ENCODE results near the gene TAF1A. TPM values are rescaled to one million over a fixed set of nuclear protein-coding genes. Genes with fewer than 3 reads are reported as not detected.
"Not testable (repeated sequence)": the region's sequence is repeated elsewhere in the genome, so short reads cannot be mapped to it uniquely, and the experiment has no call there.

Gene TAF1A
- total RNA-seq, 1 experiment from 2014 or later: 9.7 TPM

- no peaks in the 10 kb centered on the region for H3K9me3 ChIP-seq
- H3K27me3 ChIP-seq: peaks cover 17% of the 10 kb centered on the region
- H3K36me3 ChIP-seq: no peaks in the 10 kb centered on the region
- DNase-seq: no peak
- H3K4me3 ChIP-seq: no peak overlapping the region
These were observed 23.9 kb upstream of the TAF1A start for GRCh38 chr1:222613627-222614026.

- H3K36me3 ChIP-seq: no peaks in the 10 kb centered on the region
- DNase-seq: no peak
- H3K27me3 ChIP-seq: peaks cover 17% of the 10 kb centered on the region
- H3K9me3 ChIP-seq: no peaks in the 10 kb centered on the region
- H3K4me3 ChIP-seq: no peak overlapping the region
These were observed 21.0 kb upstream of the TAF1A start for GRCh38 chr1:222610728-222611127.

DNA sequence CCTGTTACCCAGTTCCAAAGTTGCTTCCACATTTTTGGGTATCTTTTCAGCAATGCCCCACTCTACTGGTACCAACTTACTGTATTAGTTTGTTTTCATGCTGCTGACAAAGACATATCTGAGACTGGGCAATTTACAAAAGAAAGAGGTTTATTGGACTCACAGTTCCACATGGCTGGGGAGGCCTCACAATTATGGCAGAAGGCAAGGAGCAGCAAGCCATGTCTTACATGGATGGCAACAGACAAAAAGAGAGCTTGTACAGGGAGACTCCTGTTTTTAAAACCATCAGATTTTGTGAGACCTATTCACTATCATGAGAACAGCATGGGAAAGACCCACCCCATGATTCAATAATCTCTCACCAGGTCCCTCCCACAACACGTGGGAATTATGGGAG lies 19.4 kb upstream of the TAF1A start:
- H3K27me3 ChIP-seq: peaks cover 17% of the 10 kb centered on the region
- not testable (repeated sequence) for H3K36me3 ChIP-seq, H3K9me3 ChIP-seq, H3K4me3 ChIP-seq, DNase-seq

DNA sequence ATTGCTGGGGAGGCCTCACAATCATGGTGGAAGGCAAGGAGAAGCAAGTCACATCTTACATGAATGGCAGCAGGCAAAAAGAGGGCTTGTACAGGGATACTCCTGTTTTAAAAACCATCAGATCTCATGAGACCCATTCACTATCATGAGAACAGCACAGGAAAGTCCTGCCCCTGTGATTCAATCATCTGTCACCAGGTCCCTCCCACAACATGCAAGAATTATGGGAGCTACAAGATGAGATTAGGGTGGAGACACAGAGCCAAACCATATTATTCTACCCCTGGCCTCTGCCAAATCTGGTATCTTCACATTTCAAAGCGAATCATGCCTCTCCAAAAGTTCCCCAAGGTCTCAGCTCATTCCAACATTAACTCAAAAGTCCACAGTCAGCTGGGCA lies 17.0 kb upstream of the TAF1A start:
- H3K27me3 ChIP-seq: peaks cover 4% of the 10 kb centered on the region; the same call in 1 of the 2 replicates
- H3K9me3 ChIP-seq: no peaks in the 10 kb centered on the region
- no peaks in the 10 kb centered on the region for H3K36me3 ChIP-seq
- no peak overlapping the region for H3K4me3 ChIP-seq
- DNase-seq: no peak

DNA sequence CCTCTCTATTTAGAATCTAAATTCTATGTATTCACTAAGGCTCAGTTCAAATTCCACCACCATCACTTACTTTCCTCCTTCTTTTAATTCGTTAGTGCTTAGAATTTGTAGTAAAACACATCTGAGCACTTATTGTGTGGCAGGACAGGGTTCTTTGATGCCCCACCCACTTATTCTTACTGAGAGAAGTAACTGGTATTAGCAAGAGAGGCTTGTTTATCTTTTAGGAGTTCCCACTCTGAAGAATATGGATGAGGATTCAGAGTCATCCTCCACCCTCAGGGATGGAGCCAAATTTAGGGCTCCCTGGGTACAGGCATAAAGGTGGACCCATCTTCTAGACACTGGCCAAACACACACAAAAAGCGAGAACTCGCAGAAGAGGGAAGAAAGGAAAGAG lies 11.5 kb upstream of the TAF1A start:
- Histone ChIP-seq H3K9me3 (no peaks in the 10 kb centered on the region), H3K27me3 (no peaks in the 10 kb centered on the region), H3K4me3 (no peak overlapping the region), H3K36me3 (no peaks in the 10 kb centered on the region)
- no peak for DNase-seq

GRCh38 chr1:222600281-222600680 lies 10.5 kb upstream of the TAF1A start:
- no peaks in the 10 kb centered on the region for H3K36me3 ChIP-seq
- DNase-seq: no peak
- H3K9me3 ChIP-seq: no peaks in the 10 kb centered on the region
- no peaks in the 10 kb centered on the region for H3K27me3 ChIP-seq
- no peak overlapping the region for H3K4me3 ChIP-seq

GRCh38 chr1:222596696-222597095 lies 7.0 kb upstream of the TAF1A start:
- Histone ChIP-seq H3K27me3 (no peaks in the 10 kb centered on the region), H3K36me3 (no peaks in the 10 kb centered on the region), H3K9me3 (no peaks in the 10 kb centered on the region), H3K4me3 (no peak overlapping the region)
- no peak for DNase-seq

DNA sequence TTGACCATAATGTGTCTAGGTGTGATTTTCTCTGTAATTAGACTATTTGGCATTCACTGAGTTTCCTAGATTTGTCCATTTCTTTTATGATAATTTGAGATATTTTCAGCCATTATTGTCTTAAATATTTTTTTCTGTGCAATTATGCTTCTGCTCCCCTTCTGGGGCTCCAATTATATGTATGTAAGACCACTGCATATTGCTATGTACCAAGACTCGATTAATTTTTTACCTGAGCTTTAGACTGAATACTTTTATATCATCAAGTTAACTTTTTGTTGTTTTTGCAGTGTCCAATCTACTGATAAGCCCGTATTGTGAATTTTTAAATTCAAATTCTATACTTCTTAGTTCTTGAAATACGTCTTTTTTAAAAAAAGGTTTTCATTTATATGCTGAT lies 5.1 kb upstream of the TAF1A start:
- no peak for DNase-seq
- Histone ChIP-seq H3K27me3 (no peaks in the 10 kb centered on the region), H3K36me3 (no peaks in the 10 kb centered on the region), H3K9me3 (no peaks in the 10 kb centered on the region), H3K4me3 (no peak overlapping the region)

DNA sequence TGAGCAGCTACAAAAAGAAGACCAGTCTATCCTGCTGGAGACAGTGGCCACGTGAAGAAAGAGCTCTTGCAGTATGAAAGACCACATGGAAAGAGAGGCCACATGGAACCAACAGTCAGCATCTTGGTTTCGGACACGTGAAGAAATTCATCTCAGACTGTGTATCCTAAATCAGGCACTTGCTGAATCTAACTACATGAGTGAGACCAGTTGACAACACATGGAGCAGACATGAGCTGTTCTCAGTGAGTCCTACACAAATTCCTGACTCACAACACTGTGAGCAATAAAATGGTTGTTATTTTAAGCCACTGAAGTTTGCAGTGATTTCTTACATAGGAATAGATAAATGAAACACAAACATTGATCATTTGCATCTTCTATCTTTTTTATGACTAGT lies 2.4 kb upstream of the TAF1A start:
- no peak for DNase-seq
- peaks cover 9% of the 10 kb centered on the region for H3K36me3 ChIP-seq

DNA sequence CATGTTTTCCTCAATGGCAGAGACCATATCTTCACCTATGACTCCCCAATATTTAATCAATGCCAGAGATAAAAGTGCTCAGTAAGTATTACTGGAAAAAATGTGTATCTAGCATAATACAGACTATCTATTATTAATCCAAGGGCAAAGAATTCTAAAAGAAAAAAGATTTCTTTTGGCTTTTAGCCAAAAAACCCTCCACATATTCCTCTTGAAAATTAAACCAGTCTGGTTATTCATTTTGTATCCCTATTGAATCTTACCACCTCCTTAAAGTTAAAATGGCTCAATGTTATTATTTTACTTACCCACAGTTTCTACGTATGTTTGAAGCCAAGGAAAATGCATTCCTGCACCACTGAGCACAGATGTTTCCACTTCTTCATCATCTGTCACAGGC lies 1.6 kb downstream of the TAF1A start:
- DNase-seq: no peak

More for the DNA sequence above, 2.4 kb upstream of the TAF1A start:
- H3K9me3 ChIP-seq: no peaks in the 10 kb centered on the region
- H3K27me3 ChIP-seq: no peaks in the 10 kb centered on the region
- no peak overlapping the region for H3K4me3 ChIP-seq

DNA sequence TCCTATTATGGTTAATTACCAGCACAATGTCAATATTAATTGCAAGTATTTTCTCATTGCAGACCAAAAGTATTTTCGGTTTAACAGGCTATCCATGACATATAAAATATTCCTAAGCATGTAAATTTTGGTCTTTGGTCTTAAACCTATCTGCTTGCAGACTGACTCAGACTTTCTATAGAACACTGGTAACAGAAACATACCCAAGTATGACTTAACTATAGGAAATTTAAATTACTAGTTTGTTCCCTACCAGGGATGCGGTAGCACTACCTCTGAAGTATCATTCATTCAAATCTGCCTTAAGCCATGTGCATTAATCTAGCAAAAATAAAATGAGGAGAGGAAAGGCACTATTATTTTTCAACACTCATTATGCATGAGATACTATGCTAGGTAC lies 2.9 kb downstream of the TAF1A start:
- no peak overlapping the region for H3K4me3 ChIP-seq
- H3K9me3 ChIP-seq: no peaks in the 10 kb centered on the region
- H3K36me3 ChIP-seq: peaks cover 43% of the 10 kb centered on the region
- no peaks in the 10 kb centered on the region for H3K27me3 ChIP-seq
- DNase-seq: no peak

More for the DNA sequence above, 1.6 kb downstream of the TAF1A start:
- Histone ChIP-seq H3K9me3 (no peaks in the 10 kb centered on the region), H3K4me3 (no peak overlapping the region), H3K36me3 (peaks cover 33% of the 10 kb centered on the region), H3K27me3 (no peaks in the 10 kb centered on the region)

DNA sequence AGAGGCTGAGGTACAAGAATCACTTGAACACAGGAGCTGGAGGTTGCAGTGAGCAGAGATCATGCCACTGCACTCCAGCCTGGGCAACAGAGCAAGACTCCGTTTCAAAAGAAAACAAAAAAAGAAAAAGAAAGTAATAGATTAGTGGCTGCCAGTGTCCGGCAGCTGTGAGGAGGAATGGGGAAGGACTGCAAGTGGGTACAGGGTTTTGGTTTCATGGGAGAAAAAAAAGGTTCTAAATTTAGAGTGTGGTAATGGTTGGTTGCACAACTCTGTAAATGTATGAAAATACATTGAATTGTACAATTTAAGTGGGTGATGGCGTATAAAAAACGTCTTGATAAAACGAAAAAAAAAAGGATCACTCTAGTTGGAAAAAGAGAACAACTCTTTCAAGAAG lies 6.7 kb downstream of the TAF1A start:
- Histone ChIP-seq H3K36me3 (peaks cover 41% of the 10 kb centered on the region), H3K4me3 (no peak overlapping the region), H3K9me3 (no peaks in the 10 kb centered on the region), H3K27me3 (no peaks in the 10 kb centered on the region)
- no peak for DNase-seq

DNA sequence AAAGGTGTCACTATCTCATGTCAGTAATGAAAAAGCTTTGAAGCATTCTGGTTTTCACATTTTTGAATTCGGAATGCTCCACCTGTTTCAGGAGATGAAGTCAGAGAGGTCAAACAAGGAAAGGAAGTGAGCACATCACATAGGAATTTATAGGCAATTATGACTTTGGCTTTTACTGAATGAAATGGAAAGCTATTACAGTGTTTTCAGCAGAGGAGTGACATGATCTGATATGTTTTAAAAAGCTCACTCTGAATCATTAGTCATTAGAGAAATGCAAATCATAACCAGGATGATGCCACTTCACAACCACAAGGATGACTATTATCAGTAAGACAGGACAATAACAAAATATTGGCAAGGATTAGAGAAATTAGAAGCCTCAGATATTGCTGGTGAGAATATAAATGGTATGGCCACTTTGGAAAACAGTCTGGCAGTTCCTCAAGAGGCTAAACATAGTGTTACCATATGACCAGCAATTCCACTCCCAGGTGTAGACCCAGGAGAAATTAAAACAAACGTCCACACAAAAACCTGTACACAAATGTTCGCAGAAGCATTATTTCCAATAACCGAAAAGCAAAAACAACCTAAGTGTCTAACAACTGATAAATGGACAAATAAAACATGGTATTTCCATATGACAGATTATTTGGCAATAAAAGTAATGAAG lies 7.5 kb downstream of the TAF1A start:
- no peak for DNase-seq
- H3K27me3 ChIP-seq: no peaks in the 10 kb centered on the region
- no peaks in the 10 kb centered on the region for H3K9me3 ChIP-seq
- peaks cover 40% of the 10 kb centered on the region for H3K36me3 ChIP-seq
- no peak overlapping the region for H3K4me3 ChIP-seq

- H3K36me3 ChIP-seq: peaks cover 43% of the 10 kb centered on the region
- H3K27me3 ChIP-seq: no peaks in the 10 kb centered on the region
- H3K4me3 ChIP-seq: no peak overlapping the region
- no peaks in the 10 kb centered on the region for H3K9me3 ChIP-seq
- no peak for DNase-seq
These were observed 10.4 kb downstream of the TAF1A start for GRCh38 chr1:222579316-222579715.

GRCh38 chr1:222570837-222571236 lies 18.9 kb downstream of the TAF1A start:
- Histone ChIP-seq H3K36me3 (peaks cover 46% of the 10 kb centered on the region), H3K27me3 (no peaks in the 10 kb centered on the region)

DNA sequence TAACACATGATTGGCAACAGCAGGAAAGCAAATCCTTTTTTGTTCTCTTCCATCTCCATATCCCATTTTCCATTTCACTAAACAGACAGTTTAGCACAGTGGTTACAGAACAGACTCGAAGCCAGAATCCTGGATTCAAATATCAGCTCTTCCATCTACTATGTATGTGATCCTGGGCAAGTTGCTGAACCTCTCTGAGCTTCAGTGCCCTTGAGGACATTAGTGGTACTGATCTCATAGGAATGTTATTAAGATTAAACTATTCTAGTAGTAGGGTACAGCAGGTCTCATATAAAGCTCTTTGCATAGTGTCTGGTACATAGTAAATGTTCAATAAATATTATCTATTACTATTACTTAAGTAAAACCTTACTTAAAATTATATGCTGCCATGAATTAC lies 28.1 kb downstream of the TAF1A start:
- Histone ChIP-seq H3K9me3 (no peaks in the 10 kb centered on the region), H3K36me3 (peaks cover 33% of the 10 kb centered on the region), H3K27me3 (no peaks in the 10 kb centered on the region), H3K4me3 (no peak overlapping the region)
- no peak for DNase-seq

More at GRCh38 chr1:222570837-222571236, 18.9 kb downstream of the TAF1A start:
- Histone ChIP-seq H3K4me3 (no peak overlapping the region), H3K9me3 (peaks cover 4% of the 10 kb centered on the region)
- DNase-seq: no peak

DNA sequence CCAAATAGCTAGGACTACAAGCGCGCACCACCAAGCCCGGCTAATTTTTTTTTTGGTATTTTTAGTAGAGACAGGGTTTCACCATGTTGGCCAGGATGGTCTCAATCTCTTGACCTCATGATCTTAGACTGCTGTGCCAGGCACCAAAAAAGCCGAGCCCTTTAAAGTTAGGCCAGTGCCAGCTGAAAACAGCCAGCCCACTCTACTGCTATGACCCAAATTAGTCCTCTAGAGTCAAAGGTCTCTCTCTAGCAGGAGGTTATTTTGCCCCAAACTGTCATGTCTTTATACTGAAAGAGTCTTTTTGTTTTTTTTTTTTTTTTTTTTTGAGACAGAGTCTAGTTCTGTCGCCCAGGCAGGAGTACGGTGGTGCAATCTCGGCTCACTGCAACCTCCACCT lies 32.2 kb downstream of the TAF1A start:
- Histone ChIP-seq H3K27me3 (no peaks in the 10 kb centered on the region), H3K36me3 (peaks cover 35% of the 10 kb centered on the region), H3K4me3 (no peak overlapping the region), H3K9me3 (no peaks in the 10 kb centered on the region)
- DNase-seq: no peak

GRCh38 chr1:222557148-222557547 lies 32.6 kb downstream of the TAF1A start:
- H3K27me3 ChIP-seq: no peaks in the 10 kb centered on the region
- no peak overlapping the region for H3K4me3 ChIP-seq
- H3K36me3 ChIP-seq: peaks cover 34% of the 10 kb centered on the region
- no peaks in the 10 kb centered on the region for H3K9me3 ChIP-seq
- no peak for DNase-seq
